Stimulated activated CD4-positive, alpha-beta T cell treated with anti-CD3 and anti-CD28 coated beads, TNF-alpha, amount 100 ng/mL, for 48 hours (primary cell): ENCODE data around the gene IPCEF1.
"Not testable (repeated sequence)": the region's sequence is repeated elsewhere in the genome, so short reads cannot be mapped to it uniquely, and the experiment has no call there.

Source experiments
- DNase-seq, 3 donors: peaks; one replicate each; pipeline ENCODE4 v3.0.0-alpha.2; 2020; ENCODE audit warnings: low read depth in 3 of 3

The IPCEF1 gene

GRCh38 chr6:154222716-154223115, 133.9 kb downstream of the IPCEF1 start:
- no peak for DNase-seq

- no peak for DNase-seq
Observed at GRCh38 chr6:154219250-154219649, 137.4 kb downstream of the IPCEF1 start.

GRCh38 chr6:154218787-154219186, 137.8 kb downstream of the IPCEF1 start:
- no peak for DNase-seq

- DNase-seq, result no peak
Observed at GRCh38 chr6:154218301-154218700, 138.3 kb downstream of the IPCEF1 start.

GRCh38 chr6:154213782-154214181, 142.8 kb downstream of the IPCEF1 start:
- no peak for DNase-seq

- no peak for DNase-seq
Observed at GRCh38 chr6:154210678-154211077, 145.9 kb downstream of the IPCEF1 start.

- no peak for DNase-seq
Observed at GRCh38 chr6:154209555-154209954, 147.0 kb downstream of the IPCEF1 start.

- DNase-seq, result no peak
Observed at GRCh38 chr6:154206996-154207395, 149.6 kb downstream of the IPCEF1 start.

- DNase-seq, result no peak
Observed at GRCh38 chr6:154206141-154206540, 150.5 kb downstream of the IPCEF1 start.

GRCh38 chr6:154202958-154203357, 153.6 kb downstream of the IPCEF1 start:
- DNase-seq, result no peak

GRCh38 chr6:154202339-154202738, 154.3 kb downstream of the IPCEF1 start:
- DNase-seq, result no peak

- not testable (repeated sequence) for DNase-seq
Observed at GRCh38 chr6:154201688-154202087, 154.9 kb downstream of the IPCEF1 start.

- DNase-seq, result no peak
Observed at GRCh38 chr6:154197196-154197860, 159.3 kb downstream of the IPCEF1 start.

GRCh38 chr6:154196333-154196885, 160.2 kb downstream of the IPCEF1 start:
- DNase-seq, result no peak

- DNase-seq, result no peak
Observed at GRCh38 chr6:154187714-154188113, 168.9 kb downstream of the IPCEF1 start.

GRCh38 chr6:154187203-154187602, 169.4 kb downstream of the IPCEF1 start:
- no peak for DNase-seq

GRCh38 chr6:154179434-154179833, 177.2 kb downstream of the IPCEF1 start:
- DNase-seq, result no peak

GRCh38 chr6:154172393-154172792, 184.2 kb downstream of the IPCEF1 start:
- DNase-seq, result not testable (repeated sequence)

GRCh38 chr6:154170106-154170505, 186.5 kb downstream of the IPCEF1 start:
- no peak for DNase-seq

- peak in 1 of 3 donors; percentile 12 for DNase-seq
Observed at GRCh38 chr6:154169193-154169847, 187.3 kb downstream of the IPCEF1 start.

- DNase-seq, result no peak
Observed at GRCh38 chr6:154167126-154167525, 189.5 kb downstream of the IPCEF1 start.

- no peak for DNase-seq
Observed at GRCh38 chr6:154166140-154166539, 190.5 kb downstream of the IPCEF1 start.

GRCh38 chr6:154165478-154165877, 191.1 kb downstream of the IPCEF1 start:
- DNase-seq, result no peak
